HG03432 (cell line): ENCODE data around the gene ITGB1BP1.

ENCODE experiments used
- ATAC-seq: cut with Tn5 transposase; IDR thresholded peaks from one replicate; pipeline ENCODE4 v1.9.1; 2021; ENCODE audit warnings: mild to moderate bottlenecking, moderate library complexity; ENCODE audit not compliant: unreplicated experiment

ITGB1BP1 gene, protein sequence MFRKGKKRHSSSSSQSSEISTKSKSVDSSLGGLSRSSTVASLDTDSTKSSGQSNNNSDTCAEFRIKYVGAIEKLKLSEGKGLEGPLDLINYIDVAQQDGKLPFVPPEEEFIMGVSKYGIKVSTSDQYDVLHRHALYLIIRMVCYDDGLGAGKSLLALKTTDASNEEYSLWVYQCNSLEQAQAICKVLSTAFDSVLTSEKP

DNA sequence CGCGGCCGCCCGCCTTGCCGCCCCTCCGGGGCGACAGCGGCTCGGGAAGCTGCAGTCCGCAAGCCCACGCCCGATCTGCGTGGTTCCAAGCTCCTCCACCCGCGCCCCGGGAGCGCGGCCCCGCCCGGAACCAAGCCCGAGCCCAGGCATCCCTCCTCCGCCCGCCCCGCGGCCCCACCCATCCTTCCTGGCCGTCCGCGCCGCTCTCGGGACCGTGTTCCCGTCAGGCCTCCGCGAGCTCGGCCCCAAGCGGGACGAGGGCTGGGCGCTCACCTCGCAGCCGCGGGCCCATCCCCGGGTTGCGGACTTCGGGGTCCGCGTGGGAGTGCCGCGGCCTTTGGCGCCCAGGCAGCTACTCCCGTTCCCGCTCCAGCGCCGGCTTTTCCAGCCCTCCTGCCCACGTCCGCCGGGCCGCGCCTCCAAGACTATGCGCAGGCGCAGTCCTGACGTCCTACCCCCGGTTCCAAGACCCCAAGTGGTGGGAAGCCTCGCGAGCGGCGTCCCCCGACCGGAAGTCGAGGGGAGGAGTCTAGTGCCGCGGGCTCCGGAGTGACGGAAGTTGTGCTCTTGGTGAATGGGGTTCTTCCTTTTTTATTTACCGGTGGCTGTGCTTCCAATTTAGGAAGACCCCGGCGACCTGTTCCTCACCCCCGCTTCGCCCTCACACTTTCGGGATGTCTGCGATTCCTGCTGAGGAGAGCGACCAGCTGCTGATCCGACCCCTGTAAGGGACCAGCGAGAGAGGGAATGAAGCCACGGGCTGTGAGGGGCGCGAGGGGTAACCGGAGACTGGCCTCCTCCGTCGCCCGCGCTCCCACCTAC lies at the start of gene ITGB1BP1, which contains the start of gene CPSF3:
TSS of gene ITGB1BP1 (minus strand) at position 429 of the 822 bp plus-strand sequence. CDS start 4,831 bp downstream, outside the sequence.
TSS of gene CPSF3 (plus strand) at position 555 of the 822 bp plus-strand sequence. CDS start at position 675, 120 bp downstream.
- peak; percentile 88 for ATAC-seq

GRCh38 chr2:9472511-9472910 lies 49.2 kb upstream of the ITGB1BP1 start:
- ATAC-seq: no peak

DNA sequence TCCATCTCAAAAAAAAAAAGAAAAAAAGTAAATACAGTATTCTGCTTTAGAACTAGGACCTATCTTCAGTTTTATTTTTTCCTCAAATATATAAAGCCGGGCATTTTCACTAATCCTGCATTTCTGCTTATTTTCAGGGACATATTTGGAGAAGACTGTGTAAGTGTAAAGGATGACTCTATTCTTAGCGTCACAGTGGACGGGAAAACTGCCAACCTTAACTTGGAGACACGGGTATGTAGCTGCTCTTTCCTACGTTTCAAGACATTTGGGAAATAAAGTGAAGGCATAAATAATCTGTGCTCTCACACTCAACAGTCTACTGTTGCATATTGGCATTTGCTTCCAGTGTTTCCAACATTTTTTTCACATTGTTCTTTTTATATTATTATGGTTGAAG lies 47.9 kb upstream of the ITGB1BP1 start:
- no peak for ATAC-seq

GRCh38 chr2:9467687-9468086 lies 44.4 kb upstream of the ITGB1BP1 start:
- ATAC-seq: no peak

DNA sequence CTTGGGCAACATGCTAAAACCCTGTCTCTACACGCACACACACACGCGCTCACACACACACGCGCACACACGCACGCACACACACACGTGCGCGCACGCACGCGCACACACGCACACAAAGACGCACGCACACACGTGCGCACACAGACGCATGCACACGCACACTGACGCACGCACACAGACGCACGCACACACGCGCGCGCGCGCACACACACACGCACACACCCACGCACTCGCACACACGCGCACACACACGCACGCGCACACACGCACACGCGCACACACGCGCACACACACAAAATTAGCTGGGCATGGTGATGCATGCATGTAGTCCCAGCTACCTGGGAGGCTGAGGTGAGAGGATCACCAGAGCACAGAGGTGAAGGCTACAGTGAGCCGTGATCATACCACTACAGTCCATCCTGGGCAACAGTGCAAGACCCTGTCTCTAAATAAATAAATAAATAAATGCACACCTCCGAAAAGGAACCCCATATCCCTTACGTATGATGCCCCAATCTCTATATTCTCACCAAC lies 42.9 kb upstream of the ITGB1BP1 start:
- no peak for ATAC-seq

- no peak for ATAC-seq
Measured at GRCh38 chr2:9465170-9465569, 41.8 kb upstream of the ITGB1BP1 start.

- no peak for ATAC-seq
Measured at GRCh38 chr2:9463698-9464034, 40.3 kb upstream of the ITGB1BP1 start.

DNA sequence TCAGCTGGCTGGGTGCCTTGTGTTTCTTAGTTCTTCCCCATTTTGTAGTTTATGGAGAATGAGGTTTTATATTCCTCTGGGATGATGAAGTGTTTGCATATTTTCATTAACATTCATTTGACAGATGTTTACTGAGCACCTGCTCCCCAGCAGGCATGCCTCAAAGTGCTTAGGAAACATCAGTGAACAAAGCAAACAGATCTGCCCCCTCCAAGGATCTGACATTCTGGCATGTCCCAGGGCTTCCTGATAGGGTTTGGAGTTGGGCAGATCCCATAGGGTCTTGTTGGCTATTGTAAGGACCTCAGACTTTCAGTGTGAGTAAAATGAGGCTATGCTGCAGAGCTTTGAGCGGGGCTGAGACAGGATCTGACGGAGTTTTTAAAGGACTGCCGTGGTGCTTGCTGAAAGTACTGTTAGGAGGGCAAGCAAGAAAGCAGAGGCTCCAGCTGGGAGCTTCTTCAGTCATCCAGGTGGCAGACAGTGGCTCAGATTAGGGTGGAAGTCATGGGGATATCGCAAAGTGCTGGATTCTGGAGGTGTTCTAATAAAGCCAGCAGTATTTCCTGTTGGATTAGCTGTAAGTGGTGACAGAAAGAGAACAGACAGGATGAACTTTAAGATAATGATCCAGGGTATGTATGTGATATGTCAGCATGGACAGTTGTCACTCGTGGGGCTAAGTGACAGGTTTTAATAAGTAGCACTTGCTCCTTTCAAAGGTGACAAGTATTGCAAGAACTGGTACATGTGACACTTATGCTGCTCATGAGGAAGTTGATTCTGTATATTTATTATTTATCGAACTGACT lies 39.8 kb upstream of the ITGB1BP1 start:
- no peak for ATAC-seq

DNA sequence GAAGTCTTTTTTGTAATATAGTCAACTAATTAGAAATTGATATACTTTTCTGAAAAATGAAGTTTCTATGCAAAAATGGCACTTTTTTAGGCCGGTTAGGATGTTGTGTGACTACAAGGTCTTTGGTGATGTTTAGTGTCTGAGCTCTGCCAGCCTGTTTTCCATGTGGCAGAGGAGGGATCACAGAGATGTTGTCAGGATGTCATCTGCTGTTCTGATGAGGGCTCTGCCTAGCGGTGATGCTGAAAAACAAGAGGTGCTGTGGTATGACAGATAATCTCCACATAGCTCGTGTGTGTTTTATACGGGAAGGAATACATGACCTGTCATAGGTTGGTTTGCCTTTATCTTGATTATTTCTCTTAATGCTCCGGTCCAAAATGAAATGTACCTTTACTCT lies 39.0 kb upstream of the ITGB1BP1 start:
- no peak for ATAC-seq

- ATAC-seq: no peak
Measured at GRCh38 chr2:9461079-9461478, 37.8 kb upstream of the ITGB1BP1 start.

DNA sequence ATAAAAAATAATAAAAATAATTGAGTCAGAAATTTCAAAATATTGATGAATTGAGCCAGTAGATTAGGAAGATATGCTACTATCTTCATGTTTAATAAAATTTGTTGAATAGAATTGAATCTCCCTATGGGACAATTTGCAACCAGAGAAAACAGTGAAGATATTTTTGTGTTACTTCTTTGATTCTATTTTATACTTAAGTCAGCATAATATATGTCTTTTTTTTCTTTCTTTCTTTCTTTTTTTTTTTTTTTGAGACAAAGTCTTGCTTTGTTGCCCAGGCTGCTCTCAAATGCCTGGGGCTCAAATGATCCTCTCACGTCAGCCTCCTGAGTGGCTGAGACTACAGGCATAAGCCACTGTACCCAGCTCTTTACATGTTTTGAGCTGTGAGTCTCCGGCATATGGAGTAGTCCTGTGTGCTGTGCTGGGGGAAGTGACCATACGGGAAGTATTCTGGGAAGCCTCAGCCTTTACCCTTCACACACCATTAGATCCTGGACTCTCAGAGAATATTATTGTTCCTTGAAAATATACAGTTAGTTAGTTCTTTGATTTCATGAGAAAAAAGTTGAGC lies 37.2 kb upstream of the ITGB1BP1 start:
- ATAC-seq: no peak

DNA sequence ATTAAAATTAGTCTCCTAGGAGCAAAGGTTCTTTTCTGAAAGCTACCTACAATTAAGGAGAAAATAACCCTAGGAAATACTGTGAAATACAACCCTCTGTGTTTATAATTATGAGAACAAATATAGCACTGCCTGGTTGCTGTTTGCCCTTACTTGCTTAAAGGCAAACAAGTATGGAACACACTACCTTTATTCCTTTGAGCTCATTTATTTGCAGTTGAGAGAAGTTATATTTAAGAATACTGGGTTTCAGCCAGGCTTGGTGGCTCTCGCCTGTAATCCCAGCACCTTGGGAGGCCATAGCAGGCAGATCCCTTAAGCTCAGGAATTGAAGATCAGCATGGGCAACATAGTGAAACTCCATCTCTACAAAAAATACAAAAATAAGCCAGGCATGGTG lies 27.9 kb upstream of the ITGB1BP1 start:
- no peak for ATAC-seq

DNA sequence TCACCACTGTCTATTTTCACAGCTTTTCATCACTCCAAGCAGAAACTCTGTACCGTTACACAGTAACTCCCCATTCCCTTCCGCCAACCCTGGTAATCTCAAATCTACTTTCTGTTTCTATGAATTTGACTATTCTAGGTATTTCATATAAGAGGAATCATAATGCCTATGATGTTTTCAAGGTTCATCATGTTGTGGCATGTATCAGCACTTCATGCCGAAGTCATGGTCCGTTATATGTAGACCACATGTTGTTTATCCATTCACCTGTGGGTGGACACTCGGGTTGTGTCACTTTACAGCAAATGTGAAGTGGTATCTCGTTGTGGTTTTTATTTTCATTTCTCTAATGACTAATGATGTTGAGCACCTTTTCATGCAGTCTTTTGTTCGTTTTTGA lies 21.8 kb upstream of the ITGB1BP1 start:
- ATAC-seq: no peak

DNA sequence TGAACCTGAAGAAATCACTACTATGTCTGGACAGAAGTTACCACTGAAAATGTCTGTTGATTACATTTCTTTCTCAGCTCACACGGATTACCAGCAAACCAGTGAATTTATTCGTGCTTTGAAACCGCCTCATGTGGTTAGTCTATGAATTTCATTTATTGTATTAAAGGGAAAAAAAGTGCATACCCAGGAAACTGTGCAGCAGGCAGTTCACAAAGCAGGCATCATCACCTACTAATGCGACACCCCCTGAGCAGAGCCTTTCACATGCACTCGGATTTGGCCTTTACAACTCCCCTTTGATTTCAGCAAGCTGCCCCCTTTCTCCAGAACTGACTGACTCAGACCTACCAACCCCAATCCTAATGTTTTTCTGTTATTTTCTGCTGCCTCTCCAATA lies 20.2 kb upstream of the ITGB1BP1 start:
- no peak for ATAC-seq

GRCh38 chr2:9441556-9441955 lies 18.2 kb upstream of the ITGB1BP1 start:
- no peak for ATAC-seq

DNA sequence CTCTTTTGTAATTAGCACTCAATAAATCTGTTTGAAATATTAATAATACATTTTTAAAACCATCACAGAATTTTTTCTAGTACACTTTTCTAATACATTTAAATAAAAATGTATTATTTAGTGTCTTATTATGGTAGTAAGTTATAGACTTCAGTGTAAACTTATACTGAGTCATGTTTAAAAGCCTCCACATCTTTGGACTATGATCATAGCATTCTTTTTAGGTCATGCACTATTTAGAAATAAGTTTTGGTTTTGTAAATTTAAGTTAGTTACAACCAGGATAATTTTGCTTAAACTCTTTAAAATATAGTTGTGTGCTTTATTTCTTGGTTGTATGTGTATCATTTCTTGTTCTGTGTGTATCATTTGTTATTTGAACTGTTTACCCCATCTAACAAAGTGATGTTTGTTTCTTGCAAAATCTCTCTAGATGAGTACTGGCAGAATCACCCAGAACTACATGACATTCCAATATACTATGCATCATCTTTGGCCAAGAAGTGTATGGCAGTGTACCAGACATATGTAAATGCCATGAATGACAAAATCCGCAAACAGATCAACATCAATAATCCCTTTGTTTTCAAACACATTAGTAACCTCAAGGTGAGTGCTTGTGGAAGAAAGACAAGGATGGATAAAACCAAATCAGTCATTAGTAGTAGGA lies 16.9 kb upstream of the ITGB1BP1 start:
- ATAC-seq: no peak

- ATAC-seq: no peak
Measured at GRCh38 chr2:9439536-9439935, 16.2 kb upstream of the ITGB1BP1 start.

DNA sequence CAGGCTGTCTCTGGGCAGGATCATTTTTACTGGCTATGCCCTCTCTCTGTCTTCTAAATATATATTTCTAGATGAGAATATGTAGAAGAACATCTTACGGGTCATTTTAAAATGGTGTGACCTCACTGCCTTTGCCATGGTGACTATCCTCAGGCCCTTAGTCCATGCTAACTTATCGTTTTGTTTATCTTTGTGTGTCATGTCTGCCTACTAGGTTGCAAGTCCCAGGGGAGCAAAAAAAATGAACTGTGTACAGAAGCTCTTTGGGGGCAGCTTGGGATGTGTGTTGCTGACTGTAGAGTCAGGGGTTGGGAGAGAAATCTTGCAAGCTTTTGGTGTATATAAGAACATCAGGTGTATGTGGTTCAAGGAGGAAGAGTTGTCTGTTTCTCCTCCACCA lies 11.2 kb upstream of the ITGB1BP1 start:
- no peak for ATAC-seq

DNA sequence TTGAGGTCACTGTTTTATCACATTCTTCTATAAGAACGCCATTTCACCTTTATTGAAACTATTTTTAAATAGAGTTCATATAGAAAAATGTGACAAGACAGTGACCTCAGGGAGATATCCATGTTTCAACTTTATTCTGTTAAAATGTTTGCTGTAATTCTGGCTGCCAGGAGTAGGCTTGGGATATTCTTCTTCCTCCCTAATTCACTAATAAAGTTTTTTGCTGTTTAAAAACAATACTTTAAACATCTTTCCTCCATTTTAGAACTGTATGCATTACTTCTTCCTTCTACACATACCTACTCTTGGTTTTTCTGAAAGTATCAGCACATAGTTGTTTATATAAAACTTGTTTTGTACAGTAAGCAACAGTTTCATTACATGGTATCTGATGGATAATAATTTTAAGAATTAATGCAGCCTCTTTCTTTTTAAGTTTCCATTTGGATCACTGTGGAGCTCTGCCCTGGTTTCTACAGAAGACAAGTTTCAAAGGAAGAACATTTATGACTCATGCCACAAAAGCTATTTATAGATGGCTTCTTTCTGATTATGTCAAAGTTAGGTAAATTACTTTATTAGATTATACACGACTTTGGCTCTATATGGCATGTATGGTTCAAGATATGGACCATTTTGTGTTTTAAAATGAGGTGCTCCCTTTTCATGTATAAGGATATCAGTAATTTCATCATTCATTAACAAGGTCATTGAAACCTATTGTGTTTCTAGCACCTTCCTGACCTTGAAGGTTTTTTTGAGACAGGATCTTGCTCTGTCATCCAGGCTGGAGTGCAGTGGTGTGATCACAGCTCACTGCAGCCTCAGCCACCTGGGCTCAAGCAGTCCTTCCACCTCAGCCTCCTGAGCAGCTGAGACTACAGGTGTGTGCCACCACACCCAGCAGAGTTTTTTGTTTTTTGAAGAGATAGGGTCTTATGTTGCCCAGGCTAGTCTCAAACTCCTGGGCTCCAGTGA lies 7.3 kb upstream of the ITGB1BP1 start:
- no peak for ATAC-seq
